ENCODE measurements around the gene SEC23B. TPM values are rescaled to one million over a fixed set of nuclear protein-coding genes. Genes with fewer than 3 reads are reported as not detected.

Gene SEC23B
- total and polyA plus RNA-seq, 2 donors (not counting 3 experiments of a cell fraction or from before 2014, with no cell fraction given), result 38.0 to 44.0 TPM

GRCh38 chr20:18527339-18527738 is 19.6 kb downstream of the SEC23B start:
- no peak overlapping the region for H3K4me3 ChIP-seq (replicated peaks in 1 of 3; ENCODE audit: insufficient read depth in 1 of 3, low read depth in 1 of 3, low read length in 3 of 3)
- no peaks in the 10 kb centered on the region for H3K27me3 ChIP-seq (ENCODE audit: control insufficient read depth in 2 of 2, insufficient read depth in 2 of 2, low read length in 2 of 2)
- DNase-seq (ENCODE audit: low read depth, low spot score), result no peak
- H3K9me1 ChIP-seq (replicated peaks; ENCODE audit: control insufficient read depth, extremely low read depth, insufficient read depth, low read length), result no peaks in the 10 kb centered on the region
- no peaks in the 10 kb centered on the region for H4K20me1 ChIP-seq (replicated peaks; ENCODE audit: control insufficient read depth, extremely low read depth, insufficient read depth, low read length)
- no peak for TF ChIP-seq MYC (IDR thresholded peaks at IDR 0.05; ENCODE audit: low read depth, low read length)
- no peak for TF ChIP-seq MAX (IDR thresholded peaks at IDR 0.05; ENCODE audit: insufficient read depth, insufficient read length)
- no peak for TF ChIP-seq FOS (IDR thresholded peaks at IDR 0.05; ENCODE audit: borderline replicate concordance, insufficient read depth, low read length)
- TF ChIP-seq POLR2A (IDR thresholded peaks at IDR 0.05; ENCODE audit: low read depth, low read length), result no peak
- TF ChIP-seq GATA2 (IDR thresholded peaks at IDR 0.05; ENCODE audit: insufficient read depth, insufficient read length, low read depth, low read length), result no peak
- TF ChIP-seq CTCF (IDR thresholded peaks at IDR 0.05; ENCODE audit: extremely low read depth in 1 of 2, insufficient read depth in 1 of 2, low read depth in 1 of 2, low read length in 2 of 2), result no peak
- TF ChIP-seq JUN (IDR thresholded peaks at IDR 0.05; ENCODE audit: borderline replicate concordance, insufficient read depth, insufficient read length, low read depth), result no peak
- TF ChIP-seq POLR2AphosphoS5 (IDR thresholded peaks at IDR 0.05; ENCODE audit: insufficient read depth, low read depth, low read length), result no peak
- no peak for TF ChIP-seq EZH2 (IDR thresholded peaks at IDR 0.05; ENCODE audit: borderline replicate concordance, low read depth, low read length, severe bottlenecking)
- BruUV-seq (replicated peaks), result no TSS peak
- intact Hi-C loops (cut with micrococcal nuclease) (no loop called here), dilution Hi-C loops (cut with MboI; ENCODE audit: extremely low pct_ligation_motif_present, low sequenced_read_pairs) (no loop called here)
- H3K36me3 ChIP-seq (ENCODE audit: control insufficient read depth in 2 of 2, extremely low read depth in 1 of 2, insufficient read depth in 2 of 2, low read length in 2 of 2), result peaks cover 24 to 40% of the 10 kb centered on the region in 2 experiments
- FAIRE-seq, result no peak
- H3K4me2 ChIP-seq (ENCODE audit: insufficient read depth, low read length), result no peak overlapping the region
- no peak overlapping the region for H3K27ac ChIP-seq (ENCODE audit: insufficient read depth, low read depth, low read length)
- ChIA-PET POLR2A (no interaction called here), CTCF (no interaction called here)
- H2AFZ ChIP-seq (ENCODE audit: low read depth, low read length), result no peak overlapping the region
- H3K4me1 ChIP-seq (ENCODE audit: control insufficient read depth, extremely low read depth, insufficient read depth, low read length), result no peaks in the 10 kb centered on the region
- no peaks in the 10 kb centered on the region for H3K79me2 ChIP-seq (ENCODE audit: control insufficient read depth, insufficient read depth, low read length)
- no peaks in the 10 kb centered on the region for H3K9me3 ChIP-seq (replicated peaks; ENCODE audit: control insufficient read depth, insufficient read depth, low read length)
- H3K9ac ChIP-seq (replicated peaks; ENCODE audit: extremely low read depth, insufficient read depth, low read length), result no peak overlapping the region

All from endothelial cell of umbilical vein (primary cell).